ENCODE measurements around the gene UBE2V1.

DNA sequence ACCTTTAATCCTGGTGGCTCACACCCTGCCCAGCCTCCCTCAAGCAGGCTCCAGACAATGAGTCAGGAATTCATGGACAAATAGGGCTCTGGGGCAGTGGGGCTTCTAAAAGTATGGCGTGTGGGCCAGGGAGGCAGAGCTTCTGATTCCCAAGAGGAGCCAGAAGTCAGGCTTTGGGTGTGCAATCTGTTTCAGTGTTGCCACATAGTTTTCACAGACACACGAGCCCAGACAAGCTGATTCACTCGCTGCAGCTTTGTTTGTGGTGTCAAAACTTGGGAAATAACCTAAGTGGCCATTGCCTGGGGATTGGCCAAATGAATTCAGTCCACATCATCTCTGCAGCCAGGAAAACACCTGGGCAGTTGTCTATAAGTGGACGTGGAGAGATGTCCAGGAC is 31.4 kb upstream of the UBE2V1 start:
- TF ChIP-seq YY1 (IDR thresholded peaks at IDR 0.05; ENCODE audit: insufficient read depth, insufficient read length), result no peak
- no peak for TF ChIP-seq ZNF274 (IDR thresholded peaks at IDR 0.05; ENCODE audit: low read depth, low read length)

Measured in NT2/D1 (cell line).